GM21390 (cell line): Measurements from ENCODE around the gene SOX12.
"Not testable (repeated sequence)": the region's sequence is repeated elsewhere in the genome, so short reads cannot be mapped to it uniquely, and the experiment has no call there.

Experiments
- ATAC-seq: cut with Tn5 transposase; IDR thresholded peaks from one replicate; pipeline ENCODE4 v1.9.1; 2021; ENCODE audit not compliant: unreplicated experiment

Gene SOX12

DNA sequence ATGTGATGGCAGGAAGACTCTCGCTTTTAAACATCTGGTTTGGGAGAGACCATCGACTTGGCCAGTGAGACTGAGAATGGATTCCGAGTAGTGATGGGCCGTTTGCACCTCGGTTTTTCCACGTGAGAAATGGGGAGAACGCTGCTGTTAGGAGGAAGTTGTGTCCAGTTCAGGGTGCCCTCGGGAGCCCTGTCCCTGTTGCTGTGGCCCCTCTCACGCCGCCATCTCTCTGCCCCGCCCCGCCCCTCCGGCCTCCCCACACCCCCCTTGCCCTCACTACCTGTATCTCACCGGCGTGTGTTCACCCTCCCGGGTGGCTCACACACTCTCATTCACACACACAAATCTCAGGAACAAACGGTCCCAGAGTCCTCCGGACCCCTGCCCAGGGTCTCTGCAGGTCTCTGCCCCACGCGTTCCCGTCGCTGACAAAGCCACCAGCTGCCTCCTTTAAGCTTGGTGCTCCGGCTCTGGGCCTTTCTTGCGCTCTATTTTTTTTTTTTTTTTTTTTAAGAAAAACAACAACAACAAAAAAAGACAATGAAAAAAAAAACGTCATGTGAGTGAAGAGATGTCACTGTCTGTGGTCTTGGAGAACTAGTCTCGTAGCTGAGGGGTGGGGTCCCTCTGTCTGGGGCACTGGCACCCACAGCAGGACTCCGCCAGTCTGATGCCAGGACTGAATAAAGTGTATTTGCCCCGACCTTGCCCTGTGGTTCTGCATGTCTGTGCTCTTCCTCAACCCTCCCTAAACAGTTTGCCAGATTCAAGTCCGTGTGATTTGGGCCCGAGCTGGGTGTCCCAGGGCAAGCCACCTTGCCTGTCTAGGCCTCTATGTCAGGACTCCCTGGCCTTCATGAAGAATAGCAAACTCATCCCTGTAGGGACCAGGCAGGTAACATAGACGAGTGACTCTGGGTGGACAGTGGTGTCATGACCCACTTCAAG, 2.9 kb downstream of the SOX12 start:
- no peak for ATAC-seq

- ATAC-seq: no peak
Observed at GRCh38 chr20:328975-329695, 3.8 kb downstream of the SOX12 start.

DNA sequence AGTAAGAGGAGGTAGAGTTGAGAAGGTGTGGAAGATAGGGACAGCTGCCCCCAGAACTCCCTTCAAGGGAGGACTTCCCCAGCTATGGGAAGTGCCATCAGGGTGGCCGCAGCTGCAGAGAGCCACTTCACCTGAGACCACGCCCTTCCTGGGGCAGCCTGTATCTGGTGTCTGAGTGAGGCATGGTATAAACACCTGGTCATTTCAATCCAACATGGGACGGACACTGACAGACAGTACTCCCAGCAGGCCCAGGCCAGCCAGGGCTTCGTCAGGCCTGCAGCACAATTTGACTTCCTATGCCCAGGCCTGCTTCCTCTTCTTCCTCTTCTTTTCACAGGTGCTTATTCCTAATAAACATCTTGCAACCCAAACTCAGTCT, 4.5 kb downstream of the SOX12 start:
- ATAC-seq: no peak

- no peak for ATAC-seq
Observed at GRCh38 chr20:330233-331149, 5.1 kb downstream of the SOX12 start.

- ATAC-seq: no peak
Observed at GRCh38 chr20:334578-334977, 9.2 kb downstream of the SOX12 start.

DNA sequence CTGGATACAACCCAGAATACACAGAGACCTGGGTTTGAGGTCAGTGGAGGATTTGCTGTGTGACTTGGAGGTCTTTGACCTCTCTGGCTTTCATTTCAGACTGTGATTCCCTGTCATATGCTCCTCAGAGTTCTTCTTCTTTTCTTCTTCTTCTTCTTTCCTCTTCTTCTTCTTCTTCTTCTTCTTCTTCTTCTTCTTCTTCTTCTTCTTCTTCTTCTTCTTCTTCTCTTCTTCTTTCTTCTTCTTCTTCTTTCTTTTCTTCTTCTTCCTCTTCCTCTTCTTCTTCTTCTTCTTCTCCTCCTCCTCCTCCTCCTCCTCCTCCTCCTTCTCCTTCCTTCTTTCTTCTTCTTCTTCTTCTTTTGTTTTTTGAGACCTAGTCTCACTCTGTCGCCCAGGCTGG, 10.7 kb downstream of the SOX12 start:
- not testable (repeated sequence) for ATAC-seq

GRCh38 chr20:341682-342081, 16.3 kb downstream of the SOX12 start:
- ATAC-seq: no peak

- ATAC-seq: no peak
Observed at GRCh38 chr20:343107-343506, 17.8 kb downstream of the SOX12 start.

- ATAC-seq: no peak
Observed at GRCh38 chr20:346033-346639, 20.8 kb downstream of the SOX12 start.

- peak; percentile 43 for ATAC-seq
Observed at GRCh38 chr20:346640-347316, 21.4 kb downstream of the SOX12 start, which contains the start of gene NRSN2. TSS of gene NRSN2 (plus strand) at chr20:347111. CDS start at chr20:349644, 2,533 bp downstream.

- ATAC-seq: peak; percentile 11
Observed at GRCh38 chr20:347317-347639, 21.9 kb downstream of the SOX12 start.

DNA sequence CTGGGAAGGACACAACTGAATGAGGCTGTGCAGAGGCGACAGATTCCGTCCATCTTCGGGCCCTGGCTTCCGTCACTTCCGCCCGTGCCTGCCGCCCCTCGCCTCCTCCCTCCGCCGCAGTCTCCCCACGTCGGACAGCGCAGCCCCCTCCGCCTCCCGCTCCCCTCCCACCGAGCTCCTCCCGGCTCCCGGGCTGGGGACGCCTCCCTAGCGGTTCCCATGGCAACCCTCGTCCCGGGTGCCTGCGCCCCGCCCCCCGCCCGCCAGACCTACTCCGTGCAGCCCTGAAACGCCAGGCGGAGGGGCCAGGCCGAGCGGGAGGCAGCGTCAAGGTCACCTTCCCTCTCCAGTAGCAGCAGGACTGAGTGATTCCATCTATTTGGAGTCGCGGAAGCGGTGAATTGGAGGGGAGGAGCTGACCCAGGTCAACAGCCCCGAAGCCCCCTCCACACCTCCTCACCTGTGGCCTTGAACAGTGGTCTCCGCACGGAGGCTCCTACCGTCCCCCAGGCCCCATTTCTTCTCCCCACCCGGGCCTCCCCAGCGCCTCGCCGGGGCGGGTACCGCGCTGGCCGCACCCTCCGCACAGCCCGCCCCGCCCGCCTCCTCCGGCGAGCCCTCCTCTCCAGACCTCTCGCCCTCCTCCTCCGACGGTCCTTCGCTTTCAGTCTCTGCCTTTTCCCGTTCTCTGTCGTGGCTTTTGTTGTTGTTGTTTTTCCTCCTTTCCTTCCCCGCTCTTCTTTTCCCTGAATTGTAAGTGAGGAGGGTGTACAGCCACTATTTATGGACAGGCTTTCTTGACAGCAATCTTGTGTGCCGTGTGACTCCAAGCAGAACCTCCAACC, 22.5 kb downstream of the SOX12 start:
- peak; percentile 74 for ATAC-seq

DNA sequence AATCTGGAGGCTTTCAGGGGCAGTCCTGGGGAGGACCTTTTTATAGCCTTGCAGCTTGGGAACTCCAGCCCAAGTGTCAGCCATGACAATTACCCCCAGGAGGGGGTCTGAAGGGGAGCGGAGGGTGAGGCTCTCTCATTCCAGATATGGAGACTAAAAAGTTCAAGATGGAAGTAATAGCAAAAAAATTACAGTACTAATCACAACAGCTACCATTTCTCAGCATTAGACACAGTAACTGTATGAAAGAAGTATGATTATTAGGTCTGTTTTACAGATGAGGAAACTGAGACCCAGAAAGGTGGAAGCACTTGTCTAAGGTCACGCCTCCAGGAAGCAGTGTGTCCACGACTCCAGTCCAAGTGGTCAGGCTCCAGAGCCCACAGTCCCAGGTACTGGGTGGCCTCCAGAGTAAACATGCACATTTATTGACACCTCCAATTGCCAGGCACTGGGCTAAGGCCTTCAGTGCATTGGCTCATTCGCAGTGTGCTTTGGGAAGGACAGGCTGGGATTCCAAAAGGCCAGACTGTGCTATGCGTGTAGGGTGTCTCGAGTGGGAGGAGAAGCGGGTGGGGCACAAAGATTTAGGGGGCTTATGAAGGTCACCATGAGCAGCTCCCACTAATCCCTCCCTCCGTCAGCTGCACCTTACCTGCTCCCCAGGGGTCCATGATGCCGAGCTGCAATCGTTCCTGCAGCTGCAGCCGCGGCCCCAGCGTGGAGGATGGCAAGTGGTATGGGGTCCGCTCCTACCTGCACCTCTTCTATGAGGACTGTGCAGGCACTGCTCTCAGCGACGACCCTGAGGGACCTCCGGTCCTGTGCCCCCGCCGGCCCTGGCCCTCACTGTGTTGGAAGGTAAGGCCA, 23.9 kb downstream of the SOX12 start:
- no peak for ATAC-seq

DNA sequence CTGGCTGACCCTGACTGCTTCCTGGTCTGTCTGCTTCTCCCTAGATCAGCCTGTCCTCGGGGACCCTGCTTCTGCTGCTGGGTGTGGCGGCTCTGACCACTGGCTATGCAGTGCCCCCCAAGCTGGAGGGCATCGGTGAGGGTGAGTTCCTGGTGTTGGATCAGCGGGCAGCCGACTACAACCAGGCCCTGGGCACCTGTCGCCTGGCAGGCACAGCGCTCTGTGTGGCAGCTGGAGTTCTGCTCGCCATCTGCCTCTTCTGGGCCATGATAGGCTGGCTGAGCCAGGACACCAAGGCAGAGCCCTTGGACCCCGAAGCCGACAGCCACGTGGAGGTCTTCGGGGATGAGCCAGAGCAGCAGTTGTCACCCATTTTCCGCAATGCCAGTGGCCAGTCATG, 27.8 kb downstream of the SOX12 start:
- no peak for ATAC-seq

DNA sequence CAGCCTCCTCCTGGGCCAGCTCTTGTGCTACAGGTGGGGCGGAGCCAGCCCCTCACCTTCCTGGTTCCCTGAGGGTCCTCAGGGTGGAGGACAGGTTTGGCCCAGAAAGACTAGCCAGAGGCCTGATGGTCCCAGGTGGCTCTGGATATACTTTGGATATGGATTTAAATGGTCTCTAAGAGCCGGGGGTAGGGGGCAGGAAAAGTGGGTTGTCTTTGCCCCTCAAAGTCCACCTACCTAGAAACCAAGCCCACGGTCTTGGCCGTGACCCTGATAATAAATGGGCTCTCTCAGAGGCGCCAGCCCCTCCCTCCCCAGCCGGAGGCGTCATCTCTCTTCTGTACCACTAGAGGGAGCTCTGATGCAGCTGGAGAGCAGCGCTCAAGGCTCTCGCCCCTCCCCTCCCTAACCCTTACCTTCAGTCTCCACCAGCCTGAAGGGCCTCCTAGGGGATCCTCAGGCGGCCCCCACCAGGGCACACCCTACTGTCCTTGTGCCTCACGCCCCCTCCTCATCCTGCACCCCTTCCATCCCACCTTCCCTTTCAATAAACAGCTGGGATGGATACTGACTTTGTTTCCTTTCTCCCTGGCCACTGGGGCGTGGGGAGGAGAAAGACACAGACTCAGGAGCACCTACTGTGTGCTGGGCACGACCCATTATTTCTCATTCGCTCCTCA, 29.1 kb downstream of the SOX12 start:
- peak; percentile 96 for ATAC-seq

DNA sequence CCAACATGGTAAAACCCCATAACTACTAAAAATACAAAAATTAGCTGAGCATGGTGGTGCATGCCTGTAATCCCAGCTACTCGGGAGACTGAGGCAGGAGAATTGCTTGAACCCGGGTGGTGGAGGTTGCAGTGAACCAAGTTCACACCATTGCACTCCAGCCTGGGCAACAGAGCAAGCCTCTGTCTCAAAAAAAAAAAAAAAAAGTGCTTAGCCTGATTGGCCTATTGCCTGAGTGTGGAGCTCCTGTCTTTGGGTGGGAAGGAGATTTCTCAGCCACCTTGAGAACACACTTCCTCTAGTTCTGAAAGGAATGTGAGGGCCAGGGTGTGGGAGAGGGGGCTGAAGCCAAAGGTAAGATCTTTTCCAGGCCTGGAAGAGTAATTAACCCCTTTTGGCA, 30.8 kb downstream of the SOX12 start:
- ATAC-seq: not testable (repeated sequence)

DNA sequence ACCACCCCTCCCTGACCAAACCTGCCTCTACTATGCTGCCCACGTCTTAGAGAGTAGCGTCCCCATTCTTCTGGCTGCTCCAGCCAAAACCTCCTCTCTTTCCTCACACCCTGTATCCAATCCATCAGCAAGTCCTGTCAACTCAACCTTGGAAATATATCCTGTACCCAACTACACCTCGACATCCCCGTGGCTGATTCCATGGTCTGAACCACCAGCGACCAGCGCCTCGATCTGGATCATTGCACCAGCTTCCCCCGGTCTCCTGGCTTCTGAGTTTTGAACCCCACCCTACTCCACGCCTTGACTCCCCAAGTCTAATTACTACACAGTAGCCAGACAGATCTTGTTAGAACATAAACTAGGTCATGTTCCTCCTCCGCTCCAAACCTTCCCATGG, 31.4 kb downstream of the SOX12 start:
- no peak for ATAC-seq
